Hepatic stellate cell (primary cell): ENCODE measurements around the gene NDFIP1.

Experiments
- DNase-seq: peaks from one replicate; pipeline ENCODE4 v3.0.0; 2011; ENCODE audit warnings: low spot score

NDFIP1 gene

GRCh38 chr5:142119051-142119625 is 10.6 kb downstream of the NDFIP1 start:
- no peak for DNase-seq

GRCh38 chr5:142120247-142120935 is 11.8 kb downstream of the NDFIP1 start:
- no peak for DNase-seq

GRCh38 chr5:142122121-142122520 is 13.5 kb downstream of the NDFIP1 start:
- DNase-seq = no peak

- DNase-seq = no peak
Measured at GRCh38 chr5:142125378-142125777, 16.8 kb downstream of the NDFIP1 start.

- DNase-seq = no peak
Measured at GRCh38 chr5:142125963-142126362, 17.4 kb downstream of the NDFIP1 start.

GRCh38 chr5:142128675-142129208 is 20.2 kb downstream of the NDFIP1 start:
- no peak for DNase-seq

GRCh38 chr5:142129446-142130066 is 21.0 kb downstream of the NDFIP1 start:
- no peak for DNase-seq

GRCh38 chr5:142131394-142131793 is 22.8 kb downstream of the NDFIP1 start:
- DNase-seq = no peak

- no peak for DNase-seq
Measured at GRCh38 chr5:142132916-142133315, 24.3 kb downstream of the NDFIP1 start.

GRCh38 chr5:142133330-142134206 is 25.0 kb downstream of the NDFIP1 start:
- no peak for DNase-seq

- DNase-seq = no peak
Measured at GRCh38 chr5:142134331-142135010, 25.9 kb downstream of the NDFIP1 start.

GRCh38 chr5:142141463-142141862 is 32.9 kb downstream of the NDFIP1 start:
- DNase-seq = no peak

GRCh38 chr5:142143878-142144277 is 35.3 kb downstream of the NDFIP1 start:
- DNase-seq = peak; percentile 28

GRCh38 chr5:142145106-142145900 is 36.7 kb downstream of the NDFIP1 start:
- DNase-seq = peak; percentile 64

GRCh38 chr5:142149363-142149762 is 40.8 kb downstream of the NDFIP1 start:
- no peak for DNase-seq

GRCh38 chr5:142150431-142150830 is 41.9 kb downstream of the NDFIP1 start:
- DNase-seq = no peak

- peak; percentile 40 for DNase-seq
Measured at GRCh38 chr5:142151436-142152383, 43.1 kb downstream of the NDFIP1 start.

GRCh38 chr5:142152384-142152732 is 43.8 kb downstream of the NDFIP1 start:
- DNase-seq = no peak

- DNase-seq = no peak
Measured at GRCh38 chr5:142153674-142154448, 45.3 kb downstream of the NDFIP1 start.
